GM19467 (cell line): ENCODE results near the gene C1QTNF9.
"Not testable (repeated sequence)": the region's sequence is repeated elsewhere in the genome, so short reads cannot be mapped to it uniquely, and the experiment has no call there.

Experiments
- ATAC-seq: cut with Tn5 transposase; IDR thresholded peaks from one replicate; pipeline ENCODE4 v1.9.1; 2021; ENCODE audit warnings: mild to moderate bottlenecking, moderate library complexity; ENCODE audit not compliant: unreplicated experiment

Gene C1QTNF9

DNA sequence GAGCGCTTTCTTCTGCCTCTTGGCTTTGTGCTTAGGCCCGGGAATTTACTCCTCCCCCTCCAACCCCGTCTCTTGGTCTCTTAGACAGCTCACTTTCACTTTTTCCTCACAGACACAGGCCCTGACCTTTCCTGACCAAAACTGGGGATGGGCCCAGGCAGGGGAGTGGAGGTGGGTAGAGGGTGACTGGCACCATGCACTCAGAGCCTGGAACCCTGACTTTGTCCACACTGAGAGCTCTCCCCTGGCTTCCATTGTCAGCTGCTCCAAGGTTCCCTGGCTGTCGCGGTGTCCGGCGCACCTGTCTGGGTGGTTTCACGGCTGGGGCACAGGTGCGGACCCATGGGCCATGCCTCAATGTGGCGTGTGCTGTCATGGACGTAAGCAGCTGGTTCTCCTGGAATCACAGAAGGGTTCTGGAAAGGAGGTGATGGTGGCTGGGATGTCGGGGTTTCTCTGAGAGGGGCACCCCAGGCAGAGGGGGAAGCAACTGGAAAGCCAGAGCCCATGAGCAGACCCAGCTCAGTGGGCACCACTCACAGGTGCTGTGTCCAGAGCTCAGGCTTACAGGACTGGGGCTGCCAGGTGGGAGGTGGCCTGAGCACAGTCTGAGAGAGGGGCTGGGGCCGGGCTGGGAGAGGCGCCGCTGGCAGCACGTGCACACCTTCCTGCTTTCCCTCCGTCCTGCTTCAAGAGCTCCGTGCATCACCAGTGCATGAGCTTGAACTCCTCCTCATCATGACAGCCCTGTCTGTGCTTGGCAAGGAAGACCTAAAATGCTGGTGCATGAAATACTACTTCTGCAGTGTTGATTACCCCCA lies 28.0 kb upstream of the C1QTNF9 start:
- ATAC-seq: no peak

DNA sequence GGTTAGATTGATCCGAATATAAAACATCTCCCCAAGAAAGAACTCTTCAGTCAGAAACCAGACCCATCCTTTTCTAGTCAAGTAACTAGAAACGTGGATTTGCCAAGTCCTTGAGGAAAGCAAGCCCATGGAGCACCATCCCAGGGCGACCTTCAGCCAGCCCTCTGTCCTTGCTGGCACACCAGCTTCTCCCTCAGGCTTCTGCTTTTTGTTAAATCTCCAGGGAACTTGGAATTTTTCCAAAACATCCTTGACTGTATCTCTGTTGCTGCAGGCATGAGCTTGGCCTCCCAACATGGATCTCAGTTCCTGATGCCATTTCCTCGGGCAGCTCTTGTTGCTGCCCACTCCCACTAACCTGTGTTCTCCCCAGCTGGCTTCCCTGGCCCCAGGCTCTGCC lies 27.1 kb upstream of the C1QTNF9 start:
- ATAC-seq: no peak

- no peak for ATAC-seq
These were observed 24.4 kb upstream of the C1QTNF9 start for GRCh38 chr13:24284889-24285565.

DNA sequence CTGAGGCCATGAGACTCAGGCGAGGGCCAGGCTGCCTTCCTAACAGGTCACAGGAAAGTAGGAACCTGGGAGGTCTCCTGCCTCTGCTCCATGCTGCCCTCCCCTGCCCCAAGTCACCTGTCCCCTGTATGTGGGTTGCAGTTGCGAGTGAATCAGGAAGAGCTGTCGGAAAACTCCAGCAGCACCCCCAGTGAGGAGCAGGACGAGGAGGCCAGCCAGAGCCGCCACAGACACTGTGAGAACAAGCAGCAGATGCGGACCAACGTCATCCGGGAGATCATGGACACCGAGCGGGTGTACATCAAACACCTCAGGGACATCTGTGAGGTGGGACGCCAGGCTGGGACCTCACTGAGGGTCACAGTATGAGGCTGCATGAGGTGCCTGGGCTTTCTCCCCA lies 22.8 kb upstream of the C1QTNF9 start:
- no peak for ATAC-seq

DNA sequence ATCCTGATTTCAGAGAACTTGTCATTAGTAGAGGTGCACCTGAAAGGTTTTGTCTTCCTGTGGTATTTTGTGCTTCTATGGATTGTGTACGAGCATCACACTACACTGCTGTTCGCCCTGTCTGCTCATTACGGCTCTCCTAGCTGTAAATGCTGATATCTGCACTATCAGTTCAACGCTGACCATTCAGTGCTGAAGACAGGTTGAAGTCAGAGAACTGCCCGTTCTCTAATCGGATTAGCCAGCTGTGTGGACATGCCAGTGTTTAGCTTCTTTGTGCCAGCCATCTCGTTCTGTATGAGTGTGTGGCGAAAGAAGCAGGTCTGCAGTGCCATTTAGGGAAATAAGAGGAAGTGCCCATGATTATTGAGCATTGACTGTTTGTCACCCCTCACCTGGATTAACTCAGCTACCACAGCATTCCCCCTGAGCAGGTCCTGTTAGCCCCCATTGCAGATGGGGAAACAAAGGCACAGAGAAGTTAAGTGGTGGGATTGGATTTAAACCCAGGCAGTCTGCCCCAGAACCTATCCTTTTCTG lies 21.6 kb upstream of the C1QTNF9 start:
- ATAC-seq: no peak

- no peak for ATAC-seq
These were observed 20.5 kb upstream of the C1QTNF9 start for GRCh38 chr13:24288870-24289269.

DNA sequence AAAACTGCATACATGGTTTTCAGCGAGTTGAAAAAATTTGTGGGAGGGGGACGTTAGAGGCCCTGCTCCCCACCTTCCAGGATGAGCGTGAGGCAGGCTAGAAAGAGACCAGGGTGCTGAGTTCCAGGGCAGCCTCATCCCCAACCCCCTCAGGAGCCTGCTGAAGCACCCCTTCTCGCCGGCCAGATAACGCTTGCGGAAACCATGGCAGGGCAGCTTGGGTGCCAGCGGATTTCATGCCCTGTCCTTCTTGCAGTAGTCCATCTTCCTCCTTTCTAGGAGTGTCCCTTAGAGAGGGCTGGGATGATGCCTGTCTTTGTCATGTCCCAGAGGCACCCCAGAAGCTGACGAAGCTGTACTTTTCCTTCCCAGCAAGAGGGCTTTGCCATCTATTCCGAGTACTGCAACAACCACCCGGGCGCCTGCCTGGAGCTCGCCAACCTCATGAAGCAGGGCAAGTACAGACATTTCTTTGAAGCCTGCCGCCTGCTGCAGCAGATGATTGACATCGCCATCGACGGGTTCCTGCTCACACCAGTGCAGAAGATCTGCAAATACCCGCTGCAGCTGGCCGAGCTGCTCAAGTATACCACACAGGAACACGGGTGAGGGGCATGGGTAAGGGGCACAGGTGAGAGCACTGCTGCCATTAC lies 19.0 kb upstream of the C1QTNF9 start:
- no peak for ATAC-seq

DNA sequence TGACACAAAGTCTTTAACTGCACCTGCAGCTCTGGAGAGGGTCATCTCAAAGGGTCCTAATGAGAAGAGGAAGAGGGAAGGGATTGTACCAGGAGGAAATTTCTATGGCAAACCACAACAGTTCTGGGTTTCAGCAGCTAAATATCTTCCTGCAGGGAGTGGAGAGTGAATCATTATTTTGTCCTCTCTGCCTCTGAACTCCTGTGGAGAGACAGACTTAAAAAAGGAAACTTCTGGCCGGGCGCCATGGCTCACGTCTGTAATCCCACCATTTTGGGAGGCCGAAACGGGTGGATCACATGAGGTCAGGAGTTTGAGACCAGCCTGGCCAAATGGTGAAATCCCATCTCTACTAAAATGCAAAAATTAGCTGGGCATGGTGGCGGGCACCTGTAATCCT lies 16.9 kb upstream of the C1QTNF9 start:
- ATAC-seq: no peak

GRCh38 chr13:24293746-24294145 lies 15.6 kb upstream of the C1QTNF9 start:
- ATAC-seq: no peak

DNA sequence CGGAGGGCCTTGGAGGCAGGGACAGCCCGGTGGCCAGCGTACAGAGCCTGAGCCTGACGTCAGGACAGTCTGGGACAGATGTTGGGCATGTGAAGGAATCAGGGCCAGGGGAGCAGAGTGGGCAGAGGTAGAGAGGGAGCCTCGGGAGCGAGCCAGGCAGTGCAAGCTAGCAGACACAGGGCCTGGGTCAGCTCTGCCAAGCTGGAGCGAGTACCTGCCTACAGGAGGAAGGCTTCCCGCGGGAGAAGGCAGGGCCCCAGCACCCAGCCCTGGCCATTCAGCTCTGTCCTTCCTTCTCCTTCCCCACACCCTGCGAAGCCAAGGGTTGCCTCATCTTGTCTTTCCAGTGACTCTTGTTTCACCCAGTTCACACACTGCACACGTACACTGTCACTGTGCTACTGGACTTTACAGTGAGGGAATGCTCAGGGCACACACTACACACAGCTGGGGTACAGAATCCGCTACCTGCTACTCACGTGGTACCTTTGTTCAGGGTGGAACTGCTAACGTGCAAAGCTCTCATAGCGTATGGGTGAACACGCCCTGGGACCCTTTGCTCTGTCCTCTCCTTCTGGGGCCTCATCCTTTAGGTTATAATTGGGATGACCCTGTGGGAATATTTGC lies 9.8 kb upstream of the C1QTNF9 start:
- no peak for ATAC-seq

GRCh38 chr13:24301434-24301833 lies 7.9 kb upstream of the C1QTNF9 start:
- no peak for ATAC-seq

- no peak for ATAC-seq
These were observed 7.5 kb upstream of the C1QTNF9 start for GRCh38 chr13:24301911-24302310.

GRCh38 chr13:24304620-24305019 lies 4.8 kb upstream of the C1QTNF9 start:
- ATAC-seq: no peak

DNA sequence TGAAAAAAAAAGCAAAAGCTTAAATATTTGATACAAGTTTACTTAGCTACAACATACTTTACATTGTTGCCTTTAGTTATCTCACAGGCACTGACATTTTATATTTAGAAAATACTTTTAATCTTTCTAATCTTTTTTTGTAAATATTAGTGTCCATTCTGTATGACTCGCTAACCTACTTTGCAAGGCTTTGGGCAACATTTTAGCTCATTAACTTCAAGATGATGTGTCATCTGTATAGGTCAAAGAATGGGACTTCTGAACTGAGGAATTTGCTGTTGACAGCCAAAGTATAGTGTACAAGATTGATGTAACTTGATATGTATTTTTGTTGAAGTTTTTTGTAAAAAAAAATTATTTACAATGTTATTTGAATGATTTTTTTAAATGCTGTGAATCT lies 2.7 kb upstream of the C1QTNF9 start:
- ATAC-seq: no peak

DNA sequence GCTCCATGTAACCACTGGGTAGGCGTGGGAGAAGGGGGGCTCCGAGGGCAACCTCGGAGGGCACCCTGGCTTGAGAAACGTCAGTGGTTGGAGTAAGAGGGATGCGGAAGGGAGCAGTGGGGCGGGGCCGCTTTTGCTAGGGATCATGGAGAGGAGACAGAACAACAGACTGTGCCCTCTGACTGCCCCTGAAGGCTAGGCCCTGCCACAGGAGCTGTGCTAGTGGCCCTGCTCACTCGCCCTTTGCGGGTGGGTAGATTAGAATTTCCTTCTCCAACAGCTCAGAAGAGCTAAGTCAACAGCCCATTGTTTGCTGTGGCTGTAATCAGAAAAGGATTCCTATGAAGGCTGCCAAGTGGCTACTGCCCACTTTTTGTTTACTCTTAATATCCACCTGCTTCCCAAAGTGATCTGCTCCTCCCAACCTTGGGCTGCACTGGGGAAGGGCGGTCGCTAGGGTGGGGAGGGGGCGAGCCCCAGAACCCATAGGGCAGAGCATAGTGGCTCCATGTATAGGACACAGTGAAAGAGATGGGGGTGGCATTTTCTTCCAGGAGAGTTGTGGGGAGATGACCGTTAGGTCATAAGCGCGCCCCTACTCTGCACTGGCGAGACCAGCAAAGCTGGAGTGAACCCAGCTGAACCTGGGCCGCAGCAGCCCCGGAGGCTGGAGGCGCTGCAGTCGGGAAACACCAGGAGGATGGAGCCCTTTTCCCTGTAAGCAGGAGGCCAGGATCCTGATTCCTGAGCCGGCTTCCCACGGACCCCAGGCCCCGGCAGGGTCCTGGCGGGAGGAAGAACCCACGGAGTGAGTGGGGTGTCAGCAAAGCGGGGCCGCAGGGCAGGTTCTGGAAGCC lies 1.9 kb upstream of the C1QTNF9 start:
- no peak for ATAC-seq

DNA sequence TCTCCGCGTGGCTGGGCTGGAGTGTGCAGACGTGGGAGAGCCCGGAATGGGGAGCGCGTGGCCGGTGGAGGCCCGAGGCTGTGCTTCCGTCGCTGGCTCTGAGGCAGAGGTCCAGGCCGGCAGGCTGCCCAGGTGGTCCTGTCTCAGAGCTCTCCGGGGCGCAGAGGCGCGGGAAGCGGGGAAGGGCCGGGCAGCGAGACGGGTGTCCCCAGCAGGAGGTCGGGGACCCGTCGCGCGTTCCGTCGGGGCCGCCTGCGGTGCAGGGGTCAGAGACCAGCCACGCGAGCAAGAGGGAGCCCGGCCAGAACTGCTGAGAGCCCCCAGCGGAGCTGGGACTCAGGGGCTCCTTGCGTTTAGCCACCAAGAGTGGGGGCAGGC lies 1.3 kb upstream of the C1QTNF9 start:
- no peak for ATAC-seq

GRCh38 chr13:24308488-24309020 lies 826 bp upstream of the C1QTNF9 start:
- no peak for ATAC-seq

DNA sequence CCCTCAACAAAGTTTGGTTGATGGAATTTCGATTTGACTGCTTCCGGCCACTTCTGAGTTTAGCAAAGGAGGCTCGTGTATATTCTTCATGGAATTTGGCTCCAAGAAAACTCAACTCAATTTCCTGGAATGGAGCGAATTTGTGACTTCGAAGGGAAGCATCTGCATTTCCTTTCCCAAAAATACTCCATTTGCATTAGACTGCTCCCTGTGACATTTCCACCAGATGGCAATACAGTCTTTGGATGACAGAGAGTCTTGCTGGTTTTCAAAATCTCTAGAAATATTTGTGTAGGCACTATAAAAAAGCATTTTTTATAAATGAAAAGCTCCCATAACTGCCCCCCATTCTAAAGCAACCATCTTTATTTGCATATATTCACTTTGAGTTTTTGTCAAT lies 4.1 kb downstream of the C1QTNF9 start:
- no peak for ATAC-seq

DNA sequence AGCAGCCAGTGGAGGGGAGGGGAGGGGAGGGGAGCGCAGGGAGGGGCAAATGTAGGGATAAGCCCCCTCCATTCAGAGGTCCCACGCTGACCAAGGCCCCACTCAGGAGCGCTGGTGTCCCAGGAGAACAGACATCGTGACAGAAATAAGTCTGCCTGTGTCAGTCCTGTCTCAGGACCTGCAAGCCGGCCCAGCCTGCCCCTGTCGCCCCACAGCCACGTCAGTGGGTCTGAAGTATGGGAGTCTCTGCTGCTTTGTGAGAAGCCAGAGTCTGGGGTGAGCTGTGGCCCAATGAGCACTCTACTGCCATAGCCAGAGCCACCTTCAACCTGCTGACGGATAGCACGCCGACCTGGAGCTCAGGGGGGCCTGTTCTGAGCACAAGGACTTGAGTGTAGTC lies 8.5 kb downstream of the C1QTNF9 start:
- not testable (repeated sequence) for ATAC-seq

- not testable (repeated sequence) for ATAC-seq
These were observed 9.5 kb downstream of the C1QTNF9 start for GRCh38 chr13:24318878-24319277.
